HG02870 (cell line): ENCODE data around the gene GPER1.
"Not testable (repeated sequence)": the region's sequence is repeated elsewhere in the genome, so short reads cannot be mapped to it uniquely, and the experiment has no call there.

ENCODE experiments used
- ATAC-seq: cut with Tn5 transposase; IDR thresholded peaks from one replicate; pipeline ENCODE4 v1.9.1; 2021; ENCODE audit warnings: mild to moderate bottlenecking, moderate library complexity; ENCODE audit not compliant: unreplicated experiment

The GPER1 gene

DNA sequence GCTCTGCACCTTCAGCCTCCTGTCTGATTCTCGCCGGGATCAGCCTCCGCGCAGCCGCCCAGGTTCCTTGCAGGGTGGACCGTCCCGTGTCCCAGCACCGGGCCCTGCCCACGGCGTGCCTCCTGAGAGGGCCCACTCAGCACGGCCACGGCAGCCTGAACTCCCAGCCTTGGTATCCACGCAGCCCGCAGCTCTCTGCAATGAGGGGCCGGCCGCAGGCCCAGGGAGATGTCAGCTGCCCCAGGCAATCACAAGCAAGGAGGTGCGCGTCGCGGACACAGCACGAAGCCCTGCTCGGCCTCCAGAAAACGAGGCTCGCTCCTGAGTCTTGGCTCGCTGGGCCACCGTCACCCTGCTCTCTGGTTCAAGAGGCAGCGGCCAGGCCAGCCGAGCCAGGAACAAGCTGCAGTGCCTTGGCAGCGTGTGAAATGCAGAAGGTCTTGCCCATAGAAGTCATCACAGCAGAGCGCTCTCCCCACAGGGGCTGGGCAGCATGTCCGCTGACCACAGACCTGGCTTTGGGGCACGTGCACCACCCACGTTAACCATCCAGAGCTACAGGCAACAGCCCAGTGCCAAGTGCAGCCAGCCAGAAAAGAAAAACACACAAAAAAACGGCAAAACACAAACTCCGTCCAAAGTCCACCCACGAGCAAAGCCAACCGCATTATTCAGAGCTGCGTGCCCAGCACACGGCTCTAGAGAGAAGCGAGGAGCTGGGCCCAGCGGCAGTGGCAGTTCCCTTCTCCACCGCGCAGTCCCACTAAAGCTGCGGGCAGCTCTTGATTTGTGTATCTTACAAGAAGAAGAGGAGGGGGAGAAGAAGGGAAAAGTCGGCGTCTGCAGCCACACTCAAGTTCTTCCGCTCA is 13.9 kb downstream of the GPER1 start:
- ATAC-seq: no peak

DNA sequence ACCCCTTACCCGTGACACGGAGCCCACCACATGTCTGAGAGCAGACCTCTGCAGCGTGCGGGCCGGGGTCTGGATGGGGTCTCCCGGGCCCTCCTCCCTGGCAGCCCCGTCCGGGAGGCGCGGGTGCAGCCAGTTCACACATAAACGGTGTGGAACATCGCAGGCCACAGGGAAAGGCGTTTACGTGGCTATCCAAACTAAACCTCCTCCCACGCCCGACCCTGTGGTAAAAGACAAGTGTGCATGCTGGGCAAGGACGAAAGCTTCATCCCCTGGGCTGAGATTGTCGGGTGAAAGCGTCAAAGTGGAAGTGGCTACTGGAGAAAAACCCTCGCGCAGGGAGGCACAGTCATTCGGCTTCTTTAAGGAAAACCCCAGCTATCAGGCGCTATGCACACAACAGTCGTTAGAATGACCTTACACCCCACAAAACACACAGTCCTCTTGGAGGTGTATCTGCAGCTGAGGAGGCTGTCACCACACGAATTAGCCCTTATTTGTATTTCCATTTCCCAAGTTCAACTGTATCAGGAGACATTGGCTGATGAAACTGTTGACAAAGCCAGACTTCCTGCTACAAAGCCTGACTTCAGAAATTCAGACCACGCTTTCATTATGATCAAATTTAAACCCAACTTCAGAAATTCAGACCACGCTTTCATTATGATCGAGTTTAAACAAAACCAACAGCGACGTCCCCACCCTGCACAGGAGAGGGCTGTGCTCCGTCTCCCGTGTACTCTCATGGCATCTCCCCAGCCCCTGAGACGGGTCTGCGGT is 15.3 kb downstream of the GPER1 start:
- ATAC-seq: peak; percentile 46

DNA sequence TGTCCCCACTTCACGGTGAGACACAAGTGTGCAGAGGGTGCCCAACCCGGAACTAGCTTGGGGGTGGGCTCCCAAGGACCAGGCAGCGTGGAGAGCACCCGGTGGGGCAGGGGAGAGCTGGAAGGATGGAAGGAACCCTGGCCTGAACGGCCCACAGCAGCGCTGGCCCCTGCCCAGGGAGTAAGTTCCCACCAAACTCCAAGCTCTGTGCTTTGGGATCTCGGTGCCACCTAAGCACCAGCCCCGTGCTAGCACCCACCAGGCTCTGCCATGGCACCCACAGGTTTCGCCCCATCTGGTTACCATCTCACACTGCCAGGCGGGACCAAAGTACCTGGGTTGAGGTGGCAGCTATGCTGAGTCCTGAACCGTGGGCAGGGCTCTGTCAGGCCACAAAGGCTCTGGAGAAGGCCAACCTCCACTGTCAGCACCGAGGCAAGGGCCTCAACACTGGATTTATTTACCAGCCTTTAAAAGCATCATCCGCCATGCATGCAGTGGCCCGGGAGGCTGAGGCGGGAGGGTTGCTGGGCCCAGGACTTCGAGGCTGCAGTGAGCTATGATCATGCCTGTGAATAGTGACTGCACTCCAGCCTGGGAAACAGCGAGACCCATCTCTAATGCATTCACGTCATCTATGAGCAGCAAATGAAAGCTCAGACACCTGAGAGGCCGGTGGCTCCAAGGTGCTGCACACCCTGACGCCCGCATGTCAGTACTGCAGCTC is 16.0 kb downstream of the GPER1 start:
- ATAC-seq: no peak

DNA sequence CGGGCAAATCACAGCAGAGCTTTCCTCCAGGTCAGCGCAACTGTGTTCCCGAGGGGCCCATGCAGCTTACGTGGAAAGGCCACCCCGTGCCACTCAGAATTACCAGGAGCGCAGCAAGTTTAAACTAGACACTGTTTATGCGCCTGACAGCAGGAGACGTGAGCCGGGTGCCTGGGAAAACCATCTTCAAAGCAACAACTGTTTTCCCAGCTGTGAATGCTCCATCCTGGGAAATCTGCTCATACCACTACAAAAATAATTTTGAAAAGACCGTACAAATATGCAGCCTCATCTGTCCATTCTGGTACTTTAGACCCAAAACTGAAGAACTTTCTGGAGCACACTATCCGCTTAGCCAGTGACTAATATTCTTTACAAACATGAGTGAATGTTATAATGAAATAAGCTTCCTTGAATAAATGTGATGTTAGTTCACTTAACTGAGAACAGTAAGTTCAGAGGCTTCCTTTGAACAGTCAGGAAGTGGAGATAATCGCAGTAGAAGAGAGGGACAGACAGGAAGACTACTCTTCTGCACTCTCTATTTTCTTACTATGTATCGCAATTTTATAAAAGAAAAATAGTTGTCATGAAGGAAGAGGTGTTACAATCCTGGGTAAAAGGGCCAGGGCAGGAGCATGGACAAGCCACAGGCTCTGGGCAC is 16.7 kb downstream of the GPER1 start:
- no peak for ATAC-seq

DNA sequence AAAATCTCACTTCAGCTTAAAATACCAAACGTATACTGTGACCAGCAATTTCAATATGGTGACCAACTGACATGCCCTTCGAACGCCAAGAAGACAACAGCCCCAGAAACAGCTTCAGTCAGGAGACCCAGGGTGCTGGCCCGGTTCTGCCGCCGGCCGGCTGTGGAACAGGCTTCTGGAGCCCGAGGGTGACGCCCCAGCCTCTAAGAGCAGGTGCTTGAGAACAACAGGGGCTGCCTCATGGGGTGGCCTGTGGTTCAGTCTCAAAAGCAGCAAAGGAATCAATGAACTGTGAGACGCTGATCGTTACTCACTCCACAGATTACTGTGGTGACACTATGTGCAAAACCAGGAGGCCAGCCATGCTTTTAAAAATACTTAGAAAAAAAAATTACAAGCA is 17.3 kb downstream of the GPER1 start:
- no peak for ATAC-seq

DNA sequence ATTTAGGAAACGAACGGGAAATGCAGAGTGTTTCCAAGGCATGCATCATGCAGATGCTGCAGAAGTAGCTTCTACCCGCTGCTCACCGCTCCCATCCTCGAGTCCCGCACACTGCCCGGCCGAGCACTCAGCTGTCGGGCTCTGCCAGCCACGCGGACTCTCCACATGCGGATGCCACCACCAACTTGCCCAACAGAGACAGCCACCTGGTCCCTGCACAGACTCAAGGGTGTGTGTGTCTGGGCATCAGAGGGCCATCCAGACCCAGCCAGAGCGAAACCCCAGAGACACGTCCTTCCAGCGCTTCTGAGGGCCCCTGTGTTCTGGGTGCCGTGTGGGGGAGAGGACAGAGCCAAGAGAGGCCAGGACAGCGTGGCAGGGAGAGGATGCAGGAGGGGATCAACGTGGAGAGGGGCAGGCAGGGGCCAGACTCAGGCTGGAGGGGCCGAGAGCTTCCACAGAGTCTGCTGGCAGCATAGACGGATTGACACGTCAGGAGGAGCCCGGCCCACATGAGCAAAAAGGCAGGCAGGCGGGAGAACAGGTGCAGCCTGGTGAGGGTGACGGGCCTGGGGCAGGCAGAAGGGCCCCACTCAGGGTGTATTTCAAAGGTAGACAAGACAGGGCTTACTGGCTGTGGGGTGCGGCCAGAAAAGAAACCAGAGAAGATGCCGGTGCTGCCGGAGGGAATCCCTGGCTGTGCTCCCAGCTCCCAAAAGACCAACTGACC is 18.3 kb downstream of the GPER1 start:
- ATAC-seq: no peak

DNA sequence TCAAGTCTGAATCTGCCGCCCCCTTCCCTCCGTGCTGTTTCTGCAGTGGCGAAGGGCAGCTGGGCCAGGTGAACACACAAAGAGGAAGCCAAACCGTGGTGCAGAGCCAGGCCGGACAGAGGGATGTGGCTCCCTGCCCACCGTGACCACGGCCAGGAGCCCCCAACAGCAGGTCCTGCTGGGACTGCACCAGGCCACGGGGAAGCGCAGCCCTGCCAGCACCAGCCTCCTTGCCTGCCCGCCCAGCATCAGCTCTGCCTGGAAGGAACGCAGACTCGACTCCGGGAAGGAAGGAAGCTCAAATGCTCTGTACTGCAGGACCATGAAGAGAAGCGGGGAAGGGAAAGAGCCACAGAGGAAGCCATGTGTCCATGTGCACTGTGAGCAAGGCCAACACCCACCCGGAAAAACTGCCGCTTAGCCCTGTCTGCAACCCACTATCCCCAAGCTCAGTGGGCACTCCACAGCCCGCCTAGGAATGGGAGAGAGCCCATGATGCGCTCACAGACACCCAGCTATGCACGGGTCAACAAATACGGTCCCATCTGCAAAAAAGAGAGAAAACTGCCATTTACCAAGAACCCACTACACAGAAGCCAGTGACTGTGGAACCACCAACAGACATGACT is 19.0 kb downstream of the GPER1 start:
- ATAC-seq: no peak

DNA sequence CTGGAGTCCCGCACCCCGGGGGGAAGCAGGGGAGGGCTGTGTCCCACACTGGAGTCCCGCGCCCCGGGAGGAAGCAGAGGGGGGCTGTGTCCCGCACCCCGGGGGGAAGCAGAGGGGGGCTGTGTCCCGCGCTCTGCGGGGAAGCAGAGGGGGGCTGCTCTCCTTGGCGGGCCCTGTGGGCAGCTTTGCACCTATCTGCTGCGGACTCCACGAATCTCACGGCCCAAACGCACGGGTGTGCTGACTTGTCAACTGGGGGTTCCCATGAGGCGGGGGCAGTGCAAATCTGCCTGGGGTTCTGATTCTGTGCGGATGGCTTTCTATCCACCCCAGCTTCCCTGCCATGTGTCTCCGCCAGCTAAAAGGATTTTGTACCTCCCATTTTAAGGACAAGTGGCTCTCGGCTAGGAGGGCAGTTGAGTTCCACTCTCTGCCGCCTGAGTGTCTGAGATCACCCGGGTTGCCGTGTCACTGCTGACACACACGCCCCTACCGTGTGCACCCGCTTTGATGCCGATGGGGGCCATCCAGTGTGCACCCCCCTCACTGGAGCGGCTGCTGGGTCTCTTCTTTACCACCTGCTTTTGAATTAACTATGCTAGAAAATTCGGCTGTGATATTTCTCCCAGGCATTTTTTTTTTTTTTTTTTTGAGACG is 20.5 kb downstream of the GPER1 start:
- ATAC-seq: no peak

DNA sequence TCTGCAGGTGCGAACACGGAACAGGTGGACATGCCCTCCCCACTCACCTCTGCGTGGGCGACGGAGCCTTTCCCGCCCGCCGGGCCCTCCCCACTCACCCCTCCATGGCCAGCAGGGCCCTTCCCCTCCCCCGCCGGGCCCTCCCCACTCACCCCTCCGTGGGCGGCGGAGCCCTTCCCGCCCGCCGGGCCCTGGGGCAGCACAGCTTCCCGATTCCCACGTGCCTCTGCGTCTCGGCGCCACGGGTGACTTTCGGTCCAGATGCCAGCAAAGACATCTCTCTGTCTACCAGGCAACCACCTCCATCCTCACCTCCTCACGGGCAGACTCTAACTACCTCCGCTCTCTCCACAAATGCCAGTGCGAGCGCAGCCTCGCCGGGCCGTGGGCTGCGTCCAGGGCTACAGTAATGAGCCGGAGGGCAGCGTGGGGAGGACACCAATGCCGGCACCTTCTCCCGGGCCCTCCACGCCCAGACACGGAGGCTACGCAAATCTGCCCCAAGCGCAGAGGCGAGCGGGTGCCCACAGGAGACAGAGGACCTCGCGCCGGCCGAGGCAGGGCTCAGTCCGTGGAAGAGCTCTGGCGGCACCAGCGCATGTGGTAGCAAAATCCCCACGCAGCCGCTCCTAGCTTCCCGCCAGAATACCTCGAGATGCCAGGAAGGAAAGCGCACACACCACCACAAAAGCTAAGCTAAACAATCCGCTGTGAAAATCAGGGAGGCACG is 21.8 kb downstream of the GPER1 start:
- ATAC-seq: no peak

DNA sequence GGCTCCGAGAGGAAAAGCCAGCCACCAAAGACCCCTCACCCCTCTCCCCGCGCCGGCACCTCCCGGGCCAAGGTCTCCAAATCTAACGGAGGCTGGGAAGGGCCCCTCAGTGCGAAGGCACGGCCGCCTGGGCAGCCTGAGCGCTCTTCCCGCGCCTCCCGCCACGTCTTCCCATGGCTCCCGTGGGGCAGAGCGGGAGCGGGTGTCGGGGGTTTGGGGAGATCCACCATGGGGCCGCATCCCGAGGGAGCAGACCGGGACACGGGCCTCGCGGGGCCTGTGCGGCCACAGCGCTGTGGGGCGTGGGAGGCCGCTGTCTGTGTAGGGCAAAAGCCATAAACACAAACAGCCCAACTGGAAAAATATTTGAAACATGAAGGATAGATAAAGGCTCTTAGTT is 22.4 kb downstream of the GPER1 start:
- ATAC-seq: no peak

DNA sequence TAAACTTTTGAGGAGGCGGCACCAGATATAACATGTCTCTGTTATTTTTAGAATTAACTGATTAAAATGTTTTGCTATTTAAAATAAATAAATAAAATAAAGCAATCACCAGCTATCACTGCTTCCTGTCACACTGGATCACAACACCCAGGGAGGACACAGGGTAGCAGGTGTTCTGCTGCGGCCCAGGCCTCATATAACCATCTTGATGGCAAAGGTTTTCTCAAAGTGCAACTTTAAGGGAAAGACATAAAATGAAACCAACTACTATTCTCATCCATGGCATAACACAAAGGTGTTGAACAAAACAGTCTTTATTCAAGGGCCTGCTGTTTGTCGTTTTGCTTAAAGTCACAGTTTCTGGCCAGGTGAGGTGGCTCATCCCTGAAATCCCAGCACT is 23.2 kb downstream of the GPER1 start:
- ATAC-seq: no peak

DNA sequence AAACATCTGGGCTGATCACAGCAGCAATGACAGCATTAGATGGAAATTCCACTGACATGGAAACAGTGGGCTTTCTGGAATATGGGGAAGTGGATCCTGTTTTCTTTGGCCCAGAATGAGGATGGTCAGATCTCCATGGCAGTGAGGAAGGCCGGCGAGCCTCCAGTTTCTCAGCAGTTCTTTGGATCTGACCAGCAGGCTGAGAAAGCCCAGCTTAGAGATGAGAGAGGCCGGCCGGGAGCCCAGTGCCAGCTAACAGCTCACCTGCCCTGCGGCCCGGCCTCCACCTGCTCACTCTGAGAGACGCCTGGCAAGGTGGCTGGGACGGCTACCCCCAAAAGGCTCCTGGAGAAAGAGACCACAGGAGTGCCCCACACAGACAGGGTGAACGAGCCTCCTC is 24.2 kb downstream of the GPER1 start:
- no peak for ATAC-seq

DNA sequence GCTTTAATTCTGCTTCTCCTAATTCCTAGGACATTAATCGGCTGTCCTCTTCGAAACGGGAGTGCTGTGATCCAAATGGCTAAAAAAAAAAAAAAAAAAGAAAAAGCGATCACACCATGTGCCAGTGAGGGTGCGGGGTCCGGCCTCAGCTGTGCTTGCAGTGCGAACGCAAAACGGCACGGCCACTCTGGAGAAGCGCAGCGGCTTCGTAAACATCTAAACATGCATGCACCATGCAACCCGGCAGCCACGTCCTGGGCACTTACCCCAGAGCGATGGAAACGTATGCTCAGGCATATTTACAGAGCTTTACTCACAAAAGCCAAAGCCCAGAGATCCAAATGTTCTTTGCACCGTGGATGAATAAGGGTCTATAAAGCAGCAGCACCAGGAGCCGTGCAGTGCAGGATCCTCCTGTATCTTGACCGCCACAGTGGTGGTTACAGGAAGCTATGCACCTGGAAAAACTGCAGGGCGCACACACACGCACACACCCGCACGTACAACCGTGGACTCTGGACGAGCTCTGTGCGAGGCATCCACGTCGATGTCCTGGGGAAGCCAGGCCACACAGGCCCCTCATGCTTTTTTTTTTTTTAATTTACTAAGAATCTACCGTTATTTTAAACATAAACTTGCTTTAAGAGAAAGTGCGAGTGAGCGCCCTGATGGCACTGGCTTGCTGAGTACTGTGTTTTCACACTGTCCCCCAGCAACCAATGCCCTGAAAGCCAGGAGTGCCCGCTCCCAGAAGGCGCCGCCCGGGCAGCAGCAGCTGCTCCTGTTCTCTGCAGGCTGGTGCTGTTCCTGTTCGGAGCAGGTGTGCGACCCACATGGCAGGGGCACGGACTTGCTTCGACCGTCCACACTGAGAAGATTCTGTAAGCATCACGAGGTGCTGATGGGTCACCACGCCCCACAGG is 25.0 kb downstream of the GPER1 start:
- ATAC-seq: no peak

DNA sequence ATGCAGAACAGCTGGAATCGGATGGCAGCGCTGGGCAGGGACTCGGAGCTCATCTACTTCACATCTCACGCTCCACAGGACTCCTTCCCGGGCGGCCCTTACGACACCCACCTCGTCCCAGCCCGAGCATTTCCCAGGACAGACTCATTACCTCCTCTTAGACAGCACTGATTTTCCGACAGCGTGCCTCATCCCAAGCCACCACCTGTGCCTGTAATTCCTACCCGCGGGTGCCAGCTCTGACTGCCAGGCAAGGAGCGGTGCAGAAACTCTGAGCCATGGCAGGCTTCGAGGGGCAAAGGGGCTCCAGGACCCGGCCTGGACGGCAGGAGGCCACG is 25.6 kb downstream of the GPER1 start:
- ATAC-seq: no peak

DNA sequence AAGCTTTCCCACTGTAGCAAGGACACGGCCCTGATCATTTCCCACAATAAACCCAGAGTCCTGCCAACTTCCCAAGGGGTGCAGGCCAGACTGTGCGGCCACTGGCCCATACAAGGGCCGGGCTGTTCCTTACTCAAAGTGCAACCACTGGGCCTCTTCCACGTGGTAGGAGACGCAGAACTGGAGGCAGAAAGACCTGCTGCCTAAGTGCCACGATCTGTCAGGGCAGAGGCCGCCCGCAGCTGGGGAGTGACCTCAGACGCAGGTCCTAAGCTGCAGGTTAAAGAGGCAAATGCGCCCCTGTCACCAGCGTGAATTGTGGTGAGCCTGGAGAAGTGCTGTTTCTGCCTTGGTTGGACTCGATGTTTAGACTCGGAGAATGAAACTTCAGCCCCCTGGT is 26.2 kb downstream of the GPER1 start:
- ATAC-seq: no peak

DNA sequence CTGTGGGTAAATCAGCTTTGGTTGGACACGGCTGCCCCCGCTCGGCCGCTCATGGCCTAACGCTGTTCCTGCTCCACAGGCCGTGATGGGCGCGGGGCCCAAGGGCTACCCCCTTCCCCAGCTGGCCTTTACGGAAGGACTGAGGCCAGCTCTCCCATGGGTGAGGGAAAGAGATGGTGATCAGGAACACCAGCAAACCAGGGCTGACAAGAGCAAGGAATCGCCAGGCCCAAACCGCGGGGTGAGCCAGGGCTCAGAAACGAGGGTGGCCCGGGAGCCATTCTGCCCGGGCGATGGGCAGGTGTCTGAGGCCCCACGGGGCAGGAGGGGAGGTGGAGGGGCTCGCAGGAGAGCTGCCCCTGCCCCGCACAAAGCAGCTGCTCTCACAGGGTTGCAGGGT is 26.6 kb downstream of the GPER1 start:
- no peak for ATAC-seq

DNA sequence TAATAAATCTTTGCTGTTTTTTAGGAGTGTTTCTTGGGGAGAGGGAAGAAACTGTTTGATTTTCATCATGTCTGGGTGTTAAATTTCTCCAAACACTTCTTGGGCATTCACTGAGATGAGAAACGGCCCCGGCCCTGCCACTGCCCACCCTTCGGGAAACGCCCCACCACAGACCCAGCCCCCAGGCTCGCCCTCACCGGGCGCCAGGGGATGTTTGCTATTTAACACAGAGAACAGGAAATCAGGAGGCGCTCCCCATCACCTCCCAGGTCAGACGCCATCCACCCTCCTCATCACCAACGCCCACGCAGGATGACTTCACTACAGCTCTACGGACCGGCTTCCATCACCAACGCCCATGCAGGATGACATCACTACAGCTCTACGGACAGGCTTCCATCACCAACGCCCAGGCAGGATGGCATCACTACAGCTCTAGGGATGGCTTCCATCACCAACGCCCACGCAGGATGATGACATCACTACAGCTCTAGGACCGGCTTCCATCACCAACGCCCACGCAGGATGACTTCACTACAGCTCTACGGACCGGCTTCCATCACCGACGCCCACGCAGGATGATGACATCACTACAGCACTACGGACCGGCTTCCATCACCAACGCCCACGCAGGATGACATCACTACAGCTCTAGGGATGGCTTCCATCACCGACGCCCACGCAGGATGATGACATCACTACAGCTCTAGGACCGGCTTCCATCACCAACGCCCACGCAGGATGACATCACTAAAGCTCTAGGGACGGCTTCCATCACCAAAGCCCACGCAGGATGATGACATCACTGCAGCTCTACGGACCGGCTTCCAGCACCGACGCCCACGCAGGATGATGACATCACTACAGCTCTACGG is 27.5 kb downstream of the GPER1 start:
- not testable (repeated sequence) for ATAC-seq
